HG03045 (cell line): ENCODE data around the gene PUM1.
"Not testable (repeated sequence)": the region's sequence is repeated elsewhere in the genome, so short reads cannot be mapped to it uniquely, and the experiment has no call there.

Source experiments
- ATAC-seq: cut with Tn5 transposase; IDR thresholded peaks from one replicate; pipeline ENCODE4 v1.9.1; 2021; ENCODE audit warnings: mild to moderate bottlenecking, moderate library complexity; ENCODE audit not compliant: unreplicated experiment

Gene PUM1

DNA sequence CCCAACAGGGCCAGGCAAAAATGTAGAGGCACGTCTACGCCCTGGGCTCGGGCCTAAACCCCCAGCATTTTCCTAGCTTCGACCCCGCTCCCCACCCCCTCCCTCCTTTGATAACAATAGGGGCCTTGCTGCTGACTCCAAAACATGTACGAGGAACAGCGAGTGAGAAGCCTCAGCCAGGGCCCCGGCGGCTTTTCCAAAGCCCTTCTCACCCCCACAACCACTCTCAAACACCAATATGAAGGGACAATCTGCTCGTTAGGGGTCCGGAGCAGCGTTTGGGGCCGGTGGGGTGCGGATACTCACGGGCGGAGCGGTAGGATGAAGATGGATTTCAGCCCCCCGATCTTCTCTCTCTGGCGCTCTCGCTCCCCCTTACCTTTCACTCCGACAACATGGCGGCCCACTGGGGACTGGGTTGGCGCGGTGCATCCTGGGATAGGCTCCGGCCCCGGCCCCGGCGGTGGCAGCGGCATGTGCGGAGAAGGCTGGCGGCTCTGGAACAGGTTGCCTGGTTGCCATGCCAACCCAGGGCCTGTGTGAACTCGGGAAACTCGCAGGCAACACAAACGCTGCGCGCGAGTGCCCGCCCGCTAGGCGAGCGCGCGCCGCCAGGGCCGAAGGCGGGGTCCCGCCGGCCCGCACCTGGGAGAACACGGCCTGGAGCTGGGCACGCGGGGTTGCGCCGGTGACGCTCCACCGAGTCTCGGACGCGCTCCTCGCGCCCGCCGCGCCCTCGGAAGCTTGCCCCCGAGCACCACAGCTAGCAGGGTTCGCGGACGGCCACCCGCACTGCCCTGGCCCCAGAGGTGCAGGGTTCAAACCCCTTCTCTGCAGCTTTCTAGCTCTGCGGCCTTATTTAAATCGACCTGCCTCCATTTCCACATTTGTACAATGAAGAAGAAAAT is at the start of gene PUM1:
Gene PUM1, minus strand, starts transcription at position 408 of the 908 bp plus-strand sequence. CDS start 6,151 bp downstream, outside the sequence.
- peak; percentile 93 for ATAC-seq

DNA sequence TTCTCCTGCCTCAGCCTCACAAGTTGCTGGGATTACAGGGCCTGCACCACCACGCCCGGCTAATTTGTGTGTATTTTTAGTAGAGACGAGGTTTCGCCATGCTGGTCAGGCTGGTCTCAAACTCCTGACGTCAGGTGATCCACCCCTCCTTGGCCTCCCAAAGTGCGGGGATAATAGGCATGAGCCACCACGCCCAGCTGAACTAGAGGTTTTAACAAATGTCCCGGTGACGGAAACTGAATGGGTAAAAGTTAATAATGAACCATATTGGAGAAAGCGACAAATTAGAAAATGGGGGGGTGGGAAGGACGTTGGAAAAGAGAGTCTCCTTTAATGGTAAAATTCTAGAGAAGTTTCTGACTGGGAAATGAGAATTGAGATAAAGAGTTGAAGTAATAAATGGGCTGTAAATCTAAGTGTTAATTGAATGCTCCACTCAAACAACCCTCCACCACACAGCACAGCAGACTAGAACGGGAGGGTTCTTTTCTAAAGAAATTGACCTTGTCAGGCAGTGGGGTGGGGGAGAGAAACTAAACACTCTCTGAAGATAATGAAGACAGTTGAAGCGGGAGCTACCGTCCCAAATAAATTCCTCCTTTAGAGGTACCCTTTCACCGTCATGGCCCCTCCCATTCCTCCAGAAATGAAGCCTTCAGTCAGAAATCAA is 46.9 kb upstream of the PUM1 start:
- ATAC-seq, result no peak

DNA sequence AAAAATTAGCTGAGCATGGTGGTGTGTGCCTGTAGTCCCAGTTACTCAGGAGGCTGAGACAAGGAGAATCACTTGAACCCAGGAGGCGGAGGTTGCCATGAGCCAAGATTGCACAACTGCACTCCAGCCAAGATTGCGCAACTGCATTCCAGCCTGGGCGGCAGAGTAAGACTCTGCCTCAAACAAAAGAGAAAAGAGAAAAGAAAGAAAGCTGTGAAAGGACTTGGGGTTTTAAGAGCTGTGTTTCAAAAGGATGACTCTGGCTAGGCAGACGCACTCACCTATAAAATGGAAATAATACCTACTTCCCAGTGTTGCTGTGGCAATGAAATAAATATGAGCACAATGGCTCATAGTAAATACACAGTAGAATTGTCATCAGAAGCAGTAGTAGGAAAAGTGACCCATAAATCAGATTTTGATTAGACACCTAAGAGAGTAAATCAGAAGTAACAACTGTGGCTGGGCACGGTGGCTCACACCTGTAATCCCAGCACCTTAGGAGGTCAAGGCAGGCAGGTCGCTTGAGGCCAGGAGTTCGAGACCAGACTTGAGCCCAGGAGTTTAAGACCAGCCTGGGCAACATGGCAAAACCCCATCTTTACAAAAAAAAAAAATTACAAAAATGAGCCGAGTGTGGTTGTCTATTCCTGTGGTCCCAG is 45.9 kb upstream of the PUM1 start:
- no peak for ATAC-seq

GRCh38 chr1:31110846-31111245 is 45.3 kb upstream of the PUM1 start:
- no peak for ATAC-seq

GRCh38 chr1:31108861-31109260 is 43.3 kb upstream of the PUM1 start:
- ATAC-seq, result no peak

- ATAC-seq, result no peak
These were observed 40.1 kb upstream of the PUM1 start for GRCh38 chr1:31105646-31106045.

GRCh38 chr1:31102501-31102950 is 37.0 kb upstream of the PUM1 start:
- ATAC-seq, result no peak

DNA sequence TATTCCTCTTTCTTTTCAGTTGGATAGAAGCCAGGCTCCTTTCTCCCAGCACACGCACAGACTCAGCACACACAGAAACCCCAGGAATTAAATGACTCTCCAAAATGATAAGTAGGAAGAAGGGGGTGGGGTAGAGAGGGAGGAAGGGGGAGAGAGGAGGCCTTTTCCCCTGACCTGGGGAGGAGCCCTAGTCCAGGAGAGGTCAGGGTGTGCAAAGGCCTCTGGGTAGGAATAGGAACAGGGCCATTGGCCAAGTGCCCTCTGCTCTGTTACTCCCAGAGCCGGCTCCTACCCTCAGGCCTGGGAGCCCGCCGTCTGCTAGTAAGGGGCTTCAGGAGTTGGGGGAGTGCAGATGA is 35.6 kb upstream of the PUM1 start:
- no peak for ATAC-seq

- ATAC-seq, result no peak
These were observed 33.9 kb upstream of the PUM1 start for GRCh38 chr1:31099293-31100032.

- ATAC-seq, result no peak
These were observed 30.5 kb upstream of the PUM1 start for GRCh38 chr1:31095985-31096384.

DNA sequence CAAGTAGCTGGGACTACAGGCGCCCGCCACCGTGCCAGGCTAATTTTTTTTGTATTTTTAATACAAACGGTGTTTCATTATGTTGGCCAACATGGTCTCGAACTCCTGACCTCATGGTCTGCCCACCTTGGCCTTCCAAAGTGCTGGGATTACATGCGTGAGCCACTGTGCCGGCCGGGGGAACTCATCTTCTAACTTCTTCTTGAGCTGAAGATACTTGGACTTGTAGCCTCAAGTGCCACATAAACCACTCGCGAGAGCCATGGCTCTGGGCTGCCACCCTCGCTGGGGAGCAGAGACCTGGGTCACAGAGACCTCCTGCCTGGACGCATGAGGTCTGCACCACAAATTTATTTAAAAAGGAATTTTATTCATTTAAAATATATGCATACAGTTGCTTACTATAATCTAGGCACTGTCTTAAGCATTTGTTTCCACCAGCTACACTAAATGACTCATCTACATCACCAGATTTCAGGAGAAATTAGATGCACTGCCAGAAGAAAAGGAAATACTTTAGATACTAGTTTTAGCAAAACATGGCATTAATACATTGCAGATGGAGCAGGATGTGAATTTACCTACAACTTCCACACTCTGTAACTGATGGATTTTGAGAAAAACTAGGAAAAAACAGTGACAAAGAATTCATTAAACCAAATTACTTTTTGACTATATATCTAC is 29.9 kb upstream of the PUM1 start:
- ATAC-seq, result no peak

- ATAC-seq, result not testable (repeated sequence)
These were observed 22.6 kb upstream of the PUM1 start for GRCh38 chr1:31088081-31088480.

DNA sequence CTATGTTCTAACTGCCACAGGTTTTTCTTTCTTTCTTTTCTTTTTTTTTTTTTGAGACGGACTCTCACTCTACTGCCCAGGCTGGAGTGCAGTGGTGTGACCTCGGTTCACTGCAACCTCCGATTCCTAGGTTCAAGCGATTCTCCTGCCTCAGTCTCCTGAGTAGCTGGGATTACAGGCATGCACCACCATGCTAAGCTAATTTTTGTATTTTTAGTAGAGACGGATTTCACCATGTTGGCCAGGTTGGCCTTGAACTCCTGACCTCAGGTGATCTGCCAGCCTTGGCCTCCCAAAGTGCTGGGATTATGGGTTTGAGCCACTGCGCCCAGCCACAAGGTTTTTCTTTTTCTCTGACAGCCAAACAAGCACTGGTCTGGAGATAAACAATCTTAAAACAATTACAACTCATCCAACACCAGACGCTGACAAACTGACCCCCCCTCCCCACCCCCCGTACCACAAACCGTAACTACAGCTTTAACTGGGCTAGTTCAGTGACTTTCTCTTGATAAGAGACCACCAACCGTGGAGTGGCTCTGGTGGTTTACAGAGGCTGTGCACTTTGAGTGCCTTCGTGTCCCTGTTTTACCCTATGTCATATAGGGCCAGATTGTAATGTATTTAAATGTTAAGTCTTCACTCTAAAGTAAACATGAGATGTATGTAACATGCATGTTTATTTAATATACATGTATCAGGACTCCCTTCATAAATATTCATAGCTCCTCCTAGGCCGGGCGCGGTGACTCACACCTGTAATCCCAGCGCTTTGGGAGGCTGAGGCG is 19.5 kb upstream of the PUM1 start:
- no peak for ATAC-seq

DNA sequence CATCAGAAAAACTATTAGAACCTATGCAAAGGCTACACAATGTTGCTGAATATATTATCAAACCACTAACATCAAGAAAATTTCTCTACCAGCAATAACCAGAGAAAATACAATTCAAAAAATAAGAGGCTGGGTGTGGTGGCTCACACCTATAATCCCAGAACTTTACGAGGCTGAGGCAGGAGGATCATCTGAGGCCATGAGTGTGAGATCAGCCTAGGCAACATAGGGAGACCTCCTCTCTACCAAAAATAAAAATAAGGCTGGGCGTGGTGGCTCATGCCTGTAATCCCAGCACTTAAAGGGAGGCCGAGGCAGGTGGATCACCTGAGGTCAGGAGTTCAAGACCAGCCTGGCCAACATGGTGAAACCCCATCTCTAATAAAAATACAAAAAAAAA is 16.9 kb upstream of the PUM1 start:
- ATAC-seq, result no peak

DNA sequence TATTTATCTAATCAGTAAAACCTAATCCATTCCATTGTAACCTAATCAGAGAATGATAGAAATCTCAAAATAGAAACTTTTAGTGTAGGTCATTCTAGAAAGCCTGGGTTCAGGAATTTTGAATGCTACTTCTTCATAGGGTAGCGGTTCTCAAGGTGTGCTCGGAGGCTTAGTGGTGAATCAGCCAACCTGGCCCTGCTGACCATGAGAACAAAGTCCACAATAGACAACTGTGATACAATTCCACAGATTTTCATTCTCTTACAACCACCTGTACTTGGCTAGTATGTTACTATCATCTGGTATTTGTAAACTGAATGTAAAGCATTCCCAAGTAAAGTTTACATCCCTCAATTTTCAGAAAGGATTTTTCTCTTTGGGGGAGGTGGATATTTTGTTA is 7.5 kb upstream of the PUM1 start:
- no peak for ATAC-seq

GRCh38 chr1:31072304-31072746 is 6.8 kb upstream of the PUM1 start:
- ATAC-seq, result no peak

- ATAC-seq, result no peak
These were observed 3.9 kb upstream of the PUM1 start for GRCh38 chr1:31069392-31069791.

- peak; percentile 1 for ATAC-seq
These were observed 703 bp downstream of the PUM1 start for GRCh38 chr1:31064718-31065309.

- ATAC-seq, result no peak
These were observed 1.3 kb downstream of the PUM1 start for GRCh38 chr1:31064111-31064717.
